IPS-18c (cell line): ENCODE results near the gene SLC38A9.

Experiments used
- H3K4me3 ChIP-seq: 2 replicates; pipeline ENCODE4 v1.7.0; 2013; ENCODE audit warnings: low read depth, mild to moderate bottlenecking, low read length, moderate library complexity; ENCODE audit not compliant: insufficient read depth
- H3K9me3 ChIP-seq: one replicate; pipeline ENCODE4 v1.6.1; 2013; ENCODE audit warnings: mild to moderate bottlenecking, low read length, moderate library complexity; ENCODE audit not compliant: control insufficient read depth, insufficient read depth

SLC38A9 gene

GRCh38 chr5:55578771-55579170, 133.4 kb downstream of the SLC38A9 start:
- Histone ChIP-seq H3K9me3 (no peaks in the 10 kb centered on the region), H3K4me3 (no peak overlapping the region)

DNA sequence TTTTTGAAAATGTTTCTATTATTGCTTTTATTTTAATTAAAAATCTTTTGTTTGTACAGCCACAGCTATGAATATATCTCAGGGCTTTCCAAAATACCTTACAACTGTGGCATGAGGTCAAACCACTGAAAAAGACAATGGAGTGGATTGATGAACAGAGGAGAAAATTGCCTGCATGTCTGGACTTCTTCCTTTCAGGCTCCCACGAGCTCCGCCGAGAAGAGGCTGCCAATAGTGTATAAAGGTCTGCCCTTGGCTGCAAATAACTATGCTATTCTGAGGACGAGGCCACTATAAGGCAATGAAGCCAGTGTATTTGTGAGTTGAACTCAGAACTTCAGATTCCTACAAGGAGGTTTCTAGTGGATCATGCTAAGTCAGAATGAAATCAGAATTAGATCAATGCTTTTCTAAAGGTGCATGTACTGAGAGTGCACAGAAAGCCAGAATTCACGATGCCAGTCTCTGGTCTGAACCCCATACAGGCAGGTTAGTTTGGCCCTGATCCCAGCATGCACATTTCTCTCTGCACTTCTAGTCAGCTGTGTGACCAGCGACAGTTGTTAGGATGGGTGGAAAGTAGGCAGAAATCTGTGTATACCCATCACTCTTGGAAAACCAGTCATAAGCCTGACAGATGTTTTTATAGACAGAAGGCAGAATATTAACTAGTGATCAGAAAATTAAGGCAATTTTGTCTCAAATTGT, 134.6 kb downstream of the SLC38A9 start:
- Histone ChIP-seq H3K4me3 (no peak overlapping the region), H3K9me3 (no peaks in the 10 kb centered on the region)

DNA sequence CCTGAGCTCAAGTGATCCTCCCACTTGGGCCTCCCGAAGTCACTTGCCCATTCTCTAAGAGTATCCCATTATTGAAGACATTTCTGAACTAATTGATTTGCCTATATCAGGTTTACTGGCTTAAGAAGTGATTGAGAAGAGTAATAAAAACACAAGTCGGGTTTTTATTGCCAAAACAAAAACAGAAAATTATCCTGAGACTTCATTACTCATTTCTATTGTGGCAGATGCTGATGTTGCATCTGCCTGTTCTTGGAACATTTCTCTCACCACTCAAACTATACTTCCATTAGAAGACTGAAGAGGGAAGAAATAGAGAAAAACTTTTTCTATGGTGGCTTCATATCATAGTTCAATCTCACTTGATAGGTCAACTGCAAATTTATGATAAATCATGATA, 135.5 kb downstream of the SLC38A9 start:
- no peak overlapping the region for H3K4me3 ChIP-seq

More for the DNA sequence above, 135.5 kb downstream of the SLC38A9 start:
- H3K9me3 ChIP-seq = no peaks in the 10 kb centered on the region
